ENCODE data around the gene PTPRN2. TPM values are rescaled to one million over a fixed set of nuclear protein-coding genes. Genes with fewer than 3 reads are reported as not detected.

PTPRN2 gene
- polyA plus RNA-seq, 4 donors = 1.6 to 11.7 (median 4.0) TPM

DNA sequence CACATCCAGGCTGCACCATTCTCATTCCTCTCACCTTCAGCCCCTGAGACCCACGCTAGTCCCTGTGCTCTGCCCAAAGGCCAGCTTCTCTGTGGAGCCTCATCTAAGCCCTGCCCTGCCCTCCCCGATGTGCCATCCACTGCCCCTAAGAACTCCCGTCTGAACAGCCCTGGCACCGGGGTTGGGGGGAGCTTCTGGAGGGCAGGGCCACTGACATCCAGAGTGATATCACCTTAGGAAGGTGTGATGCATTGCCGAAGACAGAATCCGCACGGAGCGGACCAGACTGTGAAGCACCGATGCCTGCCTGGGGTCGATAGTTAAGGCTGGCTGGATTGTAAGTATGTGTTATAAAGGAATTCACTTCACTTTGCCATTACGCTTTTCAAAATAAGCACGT is 511.0 kb downstream of the PTPRN2 start:
- H3K4me3 ChIP-seq (ENCODE audit: low read depth in 1 of 3, low read length in 3 of 3) = no peak overlapping the region
- WGBS, 3 donors = 89 to 90% (median 89%) methylated on average over 12 of the region's 12 CpGs
- H3K9me3 ChIP-seq (ENCODE audit: control insufficient read depth in 2 of 2, insufficient read depth in 1 of 2, low read depth in 1 of 2, low read length in 1 of 2) = peaks cover 0 to 46% of the 10 kb centered on the region in 2 donors
- no peak overlapping the region for H3K27ac ChIP-seq (ENCODE audit: low read depth in 1 of 3, low read length in 2 of 3)
- H3K27me3 ChIP-seq (ENCODE audit: control insufficient read depth in 3 of 3, insufficient read depth in 3 of 3, low read length in 3 of 3) = no peaks in the 10 kb centered on the region
- DNase-seq (no peak), FAIRE-seq (no peak)
- H3K36me3 ChIP-seq (ENCODE audit: control insufficient read depth in 3 of 3, insufficient read depth in 2 of 3, low read depth in 1 of 3, low read length in 3 of 3) = no peaks in the 10 kb centered on the region
- no peaks in the 10 kb centered on the region for H3K4me1 ChIP-seq (ENCODE audit: control insufficient read depth in 3 of 3, insufficient read depth in 2 of 3, low read depth in 1 of 3, low read length in 2 of 3)

- FAIRE-seq (no peak), DNase-seq (no peak)
Measured at GRCh38 chr7:158076215-158076614, 511.4 kb downstream of the PTPRN2 start.

DNA sequence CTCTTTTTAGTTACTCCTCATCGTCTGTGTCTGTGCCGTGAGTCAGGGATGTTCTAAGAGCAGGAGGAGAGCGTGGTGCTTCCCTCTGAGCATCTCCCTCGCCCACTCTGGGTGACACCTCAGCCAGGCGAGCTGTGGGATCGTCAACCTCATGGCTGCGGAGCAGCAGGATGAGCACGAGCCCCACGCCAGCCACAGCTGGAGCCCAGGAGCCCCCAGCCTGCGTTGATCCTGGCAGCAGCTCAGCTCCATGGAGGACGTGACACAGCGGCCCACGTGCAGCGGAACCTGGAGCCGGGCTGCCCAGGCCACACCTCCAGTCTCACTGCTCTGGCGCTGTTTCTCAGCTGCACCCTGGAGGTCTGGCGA is 512.0 kb downstream of the PTPRN2 start:
- WGBS, 3 donors = 85 to 91% (median 90%) methylated on average over 17 of the region's 17 CpGs
- DNase-seq (no peak), FAIRE-seq (no peak)
- no peak overlapping the region for H3K27ac ChIP-seq (ENCODE audit: low read depth in 1 of 3, low read length in 2 of 3)
- no peaks in the 10 kb centered on the region for H3K27me3 ChIP-seq (ENCODE audit: control insufficient read depth in 3 of 3, insufficient read depth in 3 of 3, low read length in 3 of 3)
- H3K36me3 ChIP-seq (ENCODE audit: control insufficient read depth in 3 of 3, insufficient read depth in 2 of 3, low read depth in 1 of 3, low read length in 3 of 3) = no peaks in the 10 kb centered on the region
- H3K4me1 ChIP-seq (ENCODE audit: control insufficient read depth in 3 of 3, insufficient read depth in 2 of 3, low read depth in 1 of 3, low read length in 2 of 3) = no peaks in the 10 kb centered on the region
- H3K9me3 ChIP-seq (ENCODE audit: control insufficient read depth in 2 of 2, insufficient read depth in 1 of 2, low read depth in 1 of 2, low read length in 1 of 2) = peaks cover 0 to 47% of the 10 kb centered on the region in 2 donors
- no peak overlapping the region for H3K4me3 ChIP-seq (ENCODE audit: low read depth in 1 of 3, low read length in 3 of 3)

More at GRCh38 chr7:158076215-158076614, 511.4 kb downstream of the PTPRN2 start:
- Histone ChIP-seq H3K4me3 (ENCODE audit: low read depth in 1 of 3, low read length in 3 of 3) (no peak overlapping the region), H3K27ac (ENCODE audit: low read depth in 1 of 3, low read length in 2 of 3) (no peak overlapping the region), H3K9me3 (ENCODE audit: control insufficient read depth in 2 of 2, insufficient read depth in 1 of 2, low read depth in 1 of 2, low read length in 1 of 2) (peaks cover 0 to 49% of the 10 kb centered on the region in 2 donors), H3K4me1 (ENCODE audit: control insufficient read depth in 3 of 3, insufficient read depth in 2 of 3, low read depth in 1 of 3, low read length in 2 of 3) (no peaks in the 10 kb centered on the region), H3K36me3 (ENCODE audit: control insufficient read depth in 3 of 3, insufficient read depth in 2 of 3, low read depth in 1 of 3, low read length in 3 of 3) (no peaks in the 10 kb centered on the region), H3K27me3 (ENCODE audit: control insufficient read depth in 3 of 3, insufficient read depth in 3 of 3, low read length in 3 of 3) (no peaks in the 10 kb centered on the region)
- 81 to 89% (median 88%) methylated on average over 10 to 11 of the region's 11 CpGs for WGBS, 3 donors

DNA sequence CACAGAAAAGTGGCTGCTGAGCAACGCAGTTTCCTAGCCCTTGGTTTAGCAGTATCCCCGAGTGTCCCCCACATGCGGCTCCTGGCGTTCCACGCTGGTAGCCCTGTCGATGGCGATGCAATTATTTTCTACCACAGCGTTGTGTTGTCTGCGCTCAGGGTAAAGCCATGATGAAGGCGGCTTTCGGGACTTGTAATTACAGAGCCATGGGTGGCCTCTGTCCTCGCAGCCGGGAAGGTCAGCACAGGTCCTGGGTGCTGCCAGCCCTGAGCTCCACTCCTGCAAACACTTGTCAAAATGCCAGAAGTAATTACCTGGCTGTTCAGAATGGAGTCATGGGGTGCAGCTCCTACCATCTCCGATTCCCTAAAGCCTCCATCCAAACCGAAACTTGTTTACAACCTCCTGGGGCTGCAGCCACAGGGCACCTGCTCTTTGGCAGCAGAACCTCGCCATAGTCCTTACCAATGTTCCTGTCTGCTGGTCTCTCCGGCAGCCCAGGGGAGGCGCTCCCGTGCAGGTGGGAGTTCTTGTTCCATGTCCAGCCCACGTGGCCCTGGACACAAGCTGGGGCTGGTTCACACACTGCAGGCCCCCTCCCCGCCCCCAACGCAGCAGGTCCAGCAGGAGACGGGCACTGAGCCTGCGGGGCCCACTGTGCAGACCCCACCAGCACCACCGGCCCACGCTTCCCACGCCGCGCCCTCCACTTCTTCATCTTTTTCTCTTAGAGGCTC is 512.6 kb downstream of the PTPRN2 start:
- H3K27ac ChIP-seq (ENCODE audit: low read depth in 1 of 3, low read length in 2 of 3) = no peak overlapping the region
- FAIRE-seq = no peak
- H3K9me3 ChIP-seq (ENCODE audit: control insufficient read depth in 2 of 2, insufficient read depth in 1 of 2, low read depth in 1 of 2, low read length in 1 of 2) = peaks cover 0 to 50% of the 10 kb centered on the region in 2 donors
- H3K4me3 ChIP-seq (ENCODE audit: low read depth in 1 of 3, low read length in 3 of 3) = no peak overlapping the region
- no peak for DNase-seq
- WGBS, 3 donors = 69 to 89% (median 77%) methylated on average over 29 of the region's 29 CpGs
- H3K27me3 ChIP-seq (ENCODE audit: control insufficient read depth in 3 of 3, insufficient read depth in 3 of 3, low read length in 3 of 3) = no peaks in the 10 kb centered on the region
- no peaks in the 10 kb centered on the region for H3K36me3 ChIP-seq (ENCODE audit: control insufficient read depth in 3 of 3, insufficient read depth in 2 of 3, low read depth in 1 of 3, low read length in 3 of 3)
- no peaks in the 10 kb centered on the region for H3K4me1 ChIP-seq (ENCODE audit: control insufficient read depth in 3 of 3, insufficient read depth in 2 of 3, low read depth in 1 of 3, low read length in 2 of 3)

DNA sequence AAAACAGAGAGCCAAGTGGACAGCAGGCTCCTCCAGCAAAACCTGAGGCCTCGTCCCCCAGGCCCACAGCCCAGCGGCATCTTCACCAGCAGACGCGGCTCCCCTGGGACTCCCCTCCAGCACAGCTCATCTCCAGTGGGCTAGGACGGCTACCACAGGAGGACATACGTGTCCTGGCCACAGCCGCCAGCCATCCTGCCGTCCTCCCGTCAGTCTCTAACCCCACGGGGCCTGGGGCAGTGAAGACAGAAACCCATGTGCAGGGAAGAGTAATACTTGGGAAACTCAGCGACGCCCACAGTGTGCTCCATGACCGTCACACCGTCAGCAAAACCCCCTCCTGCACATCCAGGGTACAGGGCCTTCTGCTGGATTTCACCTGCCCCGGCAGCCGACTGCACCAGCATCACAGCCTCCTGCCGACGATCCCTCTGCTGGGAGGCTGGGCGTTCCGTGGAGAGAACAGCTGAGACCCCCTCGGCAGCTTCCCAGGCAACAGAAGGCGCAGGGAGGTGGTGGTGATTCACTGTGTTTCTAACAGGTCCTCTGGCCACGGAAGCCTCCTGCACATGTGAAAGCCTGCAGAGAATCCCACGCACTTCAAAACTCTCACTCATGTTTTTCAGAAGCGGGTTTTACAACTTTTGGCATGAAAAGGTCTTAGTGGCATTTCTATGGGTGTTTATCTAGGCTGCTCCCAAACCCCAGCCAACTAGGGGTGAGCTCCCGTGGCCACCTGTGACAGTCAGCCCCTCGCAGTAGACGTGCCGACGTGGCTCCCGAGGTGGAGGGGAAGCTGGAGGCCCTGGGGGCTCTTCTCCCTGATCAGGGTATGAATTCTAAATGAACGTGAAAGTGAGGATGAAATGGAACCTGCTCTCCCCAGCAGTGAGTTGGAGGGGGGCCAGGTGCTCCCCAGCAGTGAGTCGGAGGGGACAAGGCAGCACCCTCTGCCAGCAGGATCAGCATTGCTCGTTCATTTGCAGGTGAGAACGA is 513.5 kb downstream of the PTPRN2 start:
- Histone ChIP-seq H3K27me3 (ENCODE audit: control insufficient read depth in 3 of 3, insufficient read depth in 3 of 3, low read length in 3 of 3) (no peaks in the 10 kb centered on the region), H3K36me3 (ENCODE audit: control insufficient read depth in 3 of 3, insufficient read depth in 2 of 3, low read depth in 1 of 3, low read length in 3 of 3) (no peaks in the 10 kb centered on the region), H3K4me1 (ENCODE audit: control insufficient read depth in 3 of 3, insufficient read depth in 2 of 3, low read depth in 1 of 3, low read length in 2 of 3) (no peaks in the 10 kb centered on the region), H3K27ac (ENCODE audit: low read depth in 1 of 3, low read length in 2 of 3) (no peak overlapping the region), H3K4me3 (ENCODE audit: low read depth in 1 of 3, low read length in 3 of 3) (no peak overlapping the region), H3K9me3 (ENCODE audit: control insufficient read depth in 2 of 2, insufficient read depth in 1 of 2, low read depth in 1 of 2, low read length in 1 of 2) (peaks cover 0 to 54% of the 10 kb centered on the region in 2 donors)
- FAIRE-seq (no peak), DNase-seq (no peak)
- WGBS, 3 donors = 84 to 87% (median 87%) methylated on average over 35 of the region's 35 CpGs

- Histone ChIP-seq H3K9me3 (ENCODE audit: control insufficient read depth in 2 of 2, insufficient read depth in 1 of 2, low read depth in 1 of 2, low read length in 1 of 2) (peaks cover 0 to 52% of the 10 kb centered on the region in 2 donors), H3K4me3 (ENCODE audit: low read depth in 1 of 3, low read length in 3 of 3) (no peak overlapping the region), H3K27ac (ENCODE audit: low read depth in 1 of 3, low read length in 2 of 3) (no peak overlapping the region), H3K27me3 (ENCODE audit: control insufficient read depth in 3 of 3, insufficient read depth in 3 of 3, low read length in 3 of 3) (no peaks in the 10 kb centered on the region), H3K4me1 (ENCODE audit: control insufficient read depth in 3 of 3, insufficient read depth in 2 of 3, low read depth in 1 of 3, low read length in 2 of 3) (no peaks in the 10 kb centered on the region), H3K36me3 (ENCODE audit: control insufficient read depth in 3 of 3, insufficient read depth in 2 of 3, low read depth in 1 of 3, low read length in 3 of 3) (no peaks in the 10 kb centered on the region)
- 87 to 91% (median 90%) methylated on average over 18 of the region's 18 CpGs for WGBS, 3 donors
- DNase-seq = no peak
- no peak for FAIRE-seq
Measured at GRCh38 chr7:158072991-158073730, 514.5 kb downstream of the PTPRN2 start.

GRCh38 chr7:158070222-158070920 is 517.3 kb downstream of the PTPRN2 start:
- Histone ChIP-seq H3K27ac (ENCODE audit: low read depth in 1 of 3, low read length in 2 of 3) (no peak overlapping the region), H3K36me3 (ENCODE audit: control insufficient read depth in 3 of 3, insufficient read depth in 2 of 3, low read depth in 1 of 3, low read length in 3 of 3) (no peaks in the 10 kb centered on the region), H3K27me3 (ENCODE audit: control insufficient read depth in 3 of 3, insufficient read depth in 3 of 3, low read length in 3 of 3) (no peaks in the 10 kb centered on the region), H3K4me3 (ENCODE audit: low read depth in 1 of 3, low read length in 3 of 3) (no peak overlapping the region), H3K9me3 (ENCODE audit: control insufficient read depth in 2 of 2, insufficient read depth in 1 of 2, low read depth in 1 of 2, low read length in 1 of 2) (peaks cover 0 to 50% of the 10 kb centered on the region in 2 donors), H3K4me1 (ENCODE audit: control insufficient read depth in 3 of 3, insufficient read depth in 2 of 3, low read depth in 1 of 3, low read length in 2 of 3) (no peaks in the 10 kb centered on the region)
- FAIRE-seq = no peak
- 87 to 95% (median 92%) methylated on average over 14 to 21 of the region's 21 CpGs for WGBS, 3 donors
- DNase-seq = no peak
